SK-N-SH (cell line): ENCODE measurements around the gene THSD7A. TPM values are rescaled to one million over a fixed set of nuclear protein-coding genes. Genes with fewer than 3 reads are reported as not detected.

ENCODE experiments used
- CTCF ChIA-PET: fragments of 300-600, 350-600 bp; formaldehyde crosslinking; extraction: SDS; loops from one replicate; lab custom pipeline; 2021; lab: Yijun Ruan, JAX
- POLR2A ChIA-PET: fragments of 350-600 bp; sonication (Branson Sonifier 250); formaldehyde crosslinking; extraction: SDS; loops from one replicate; lab custom pipeline; 2020; ENCODE audit warnings: antibody characterized with exemption, inconsistent platforms; lab: Yijun Ruan, JAX
- DNase-seq: peaks from one replicate; pipeline ENCODE4 v3.0.0; 2012
- H2AFZ ChIP-seq: fragments of 200-600 bp; sonication (generic); 2 replicates; pipeline ENCODE4 v1.8.1; 2016; ENCODE audit warnings: antibody characterized with exemption, mild to moderate bottlenecking, low read depth
- H3F3A ChIP-seq: fragments of 200-600 bp; sonication (generic); replicated peaks from 2 replicates; pipeline ENCODE3; 2016; ENCODE audit warnings: antibody characterized with exemption, mild to moderate bottlenecking; ENCODE audit not compliant: insufficient read depth
- H3K27ac ChIP-seq, 2 experiments: fragments of 200-500 bp in 1 of 2; fragments of 200-600 bp in 1 of 2; sonication (Bioruptor generic) in 1 of 2; sonication (generic), shearing (Covaris generic) in 1 of 2; 2 replicates each; pipeline versions ENCODE4 v1.5.1 to v1.6.1; 2014 to 2016; ENCODE audit warnings: low read depth in 2 of 2, inconsistent platforms in 1 of 2, low read length in 1 of 2, mild to moderate bottlenecking in 1 of 2, mixed read lengths in 1 of 2
- H3K27me3 ChIP-seq: fragments of 200-600 bp; sonication (generic), shearing (Covaris generic); 2 replicates; pipeline ENCODE4 v1.6.1; 2016; ENCODE audit warnings: mixed run types; ENCODE audit not compliant: insufficient read depth
- H3K36me3 ChIP-seq, 2 experiments: fragments of 200-500 bp in 1 of 2; fragments of 200-600 bp in 1 of 2; sonication (Bioruptor generic) in 1 of 2; sonication (generic) in 1 of 2; replicated peaks in 1 of 2; 2 replicates each; pipeline versions ENCODE3 to v1.5.1; 2014 to 2016; ENCODE audit warnings: low read length in 1 of 2, mild to moderate bottlenecking in 1 of 2; ENCODE audit not compliant: insufficient read depth in 2 of 2, control insufficient read depth in 1 of 2
- H3K4me1 ChIP-seq, 2 experiments: fragments of 200-500 bp in 1 of 2; fragments of 200-600 bp in 1 of 2; sonication (Bioruptor generic) in 1 of 2; sonication (generic), shearing (Covaris generic) in 1 of 2; 2 replicates each; pipeline versions ENCODE4 v1.5.1 to v1.6.1; 2014 to 2016; ENCODE audit warnings: low read depth in 1 of 2, low read length in 1 of 2, mixed run types in 1 of 2; ENCODE audit not compliant: insufficient read depth in 2 of 2, control insufficient read depth in 1 of 2
- H3K4me2 ChIP-seq: fragments of 200-600 bp; sonication (generic), shearing (Covaris generic); 2 replicates; pipeline ENCODE4 v1.6.1; 2017; ENCODE audit warnings: mixed run types
- H3K4me3 ChIP-seq, 2 experiments: fragments of 200-500 bp in 1 of 2; fragments of 200-600 bp in 1 of 2; sonication (Bioruptor generic) in 1 of 2; sonication (generic), shearing (Covaris generic) in 1 of 2; 2 replicates each; pipeline versions ENCODE4 v1.5.1 to v1.8.1; 2014 to 2016; ENCODE audit warnings: low read depth in 2 of 2, inconsistent platforms in 1 of 2, low read length in 1 of 2, mild to moderate bottlenecking in 1 of 2, mixed read lengths in 1 of 2, moderate library complexity in 1 of 2
- H3K79me2 ChIP-seq: fragments of 200-600 bp; sonication (generic); 2 replicates; pipeline ENCODE4 v1.8.1; 2017; ENCODE audit warnings: mild to moderate bottlenecking; ENCODE audit not compliant: insufficient read depth
- H3K9ac ChIP-seq: fragments of 200-600 bp; sonication (generic); 2 replicates; pipeline ENCODE4 v1.6.1; 2017; ENCODE audit warnings: mixed run types
- H3K9me2 ChIP-seq: fragments of 200-600 bp; sonication (generic); 2 replicates; pipeline ENCODE4 v1.6.1; 2017; ENCODE audit warnings: mixed run types
- H3K9me3 ChIP-seq: fragments of 200-600 bp; sonication (generic); 2 replicates; pipeline ENCODE4 v1.6.1; 2017; ENCODE audit warnings: mixed run types, mild to moderate bottlenecking, moderate library complexity
- H4K20me1 ChIP-seq: fragments of 200-600 bp; sonication (generic); 2 replicates; pipeline ENCODE4 v1.6.1; 2017; ENCODE audit warnings: mild to moderate bottlenecking, mixed run types; ENCODE audit not compliant: insufficient read depth
- EZH2phosphoT487 ChIP-seq: fragments of 200-600 bp; sonication (generic); IDR thresholded peaks from 2 replicates; pipeline ENCODE4 v1.6.1; 2017; ENCODE audit warnings: low read depth, mixed run types, mild to moderate bottlenecking, antibody characterized with exemption, moderate library complexity, borderline replicate concordance
- GABPA ChIP-seq: IDR thresholded peaks from 2 replicates; pipeline ENCODE4 v1.4.0; 2012; ENCODE audit warnings: low read depth, mild to moderate bottlenecking
- GATA2 ChIP-seq: sonication (generic); formaldehyde crosslinking; IDR thresholded peaks from 2 replicates; pipeline ENCODE4 v1.5.0; 2020; ENCODE audit warnings: mild to moderate bottlenecking, missing genetic modification reagents
- MXI1 ChIP-seq: IDR thresholded peaks from 2 replicates; pipeline ENCODE4 v1.6.1; 2012; ENCODE audit warnings: mild to moderate bottlenecking, low read depth, low read length, improper control_type of control experiment
- NRF1 ChIP-seq: IDR thresholded peaks from 2 replicates; pipeline ENCODE4 v1.6.1; 2012; ENCODE audit warnings: low read depth, mild to moderate bottlenecking, low read length
- RXRA ChIP-seq: IDR thresholded peaks from 2 replicates; pipeline ENCODE4 v1.4.0; 2012; ENCODE audit warnings: low read depth, mild to moderate bottlenecking, borderline replicate concordance
- SIN3A ChIP-seq: IDR thresholded peaks from 2 replicates; pipeline ENCODE4 v1.6.1; 2012; ENCODE audit warnings: low read depth, mild to moderate bottlenecking, low read length, moderate library complexity, borderline replicate concordance
- WGBS: methylation state at CpG from one replicate; pipeline ENCODE4 v1.1.6; 2017; ENCODE audit warnings: low lambda C conversion rate; 5-methylcytosine and 5-hydroxymethylcytosine counted together
- polyA plus RNA-seq, 3 experiments: library from polyadenylated mRNA; depleted of rRNA; stranded (reverse); fragments of >200 nt; gene quantifications; 2 replicates each; pipeline ENCODE4 v1.2.3, GENCODE V29; 2012
- TF ChIP-seq, protein P1 (sequence below): IDR thresholded peaks from 2 replicates; pipeline ENCODE4 v1.4.0; 2012; ENCODE audit warnings: low read depth
- TF ChIP-seq, protein P2 (sequence below): fragments of 150-350 bp; IDR thresholded peaks from 2 replicates; pipeline ENCODE4 v1.6.1; 2016; ENCODE audit warnings: mild to moderate bottlenecking, low read depth, low read length
- TF ChIP-seq, protein P3 (sequence below): IDR thresholded peaks from 2 replicates; pipeline ENCODE4 v1.4.0; 2012; ENCODE audit warnings: low read depth, borderline replicate concordance
- TF ChIP-seq, protein P4 (sequence below): IDR thresholded peaks from 2 replicates; pipeline ENCODE4 v1.6.1; 2012; ENCODE audit warnings: mild to moderate bottlenecking, low read depth, low read length, moderate library complexity

THSD7A gene
- polyA plus RNA-seq, 1 of the 3 experiments (the other 2 are of a cell fraction): 0.16 TPM

DNA sequence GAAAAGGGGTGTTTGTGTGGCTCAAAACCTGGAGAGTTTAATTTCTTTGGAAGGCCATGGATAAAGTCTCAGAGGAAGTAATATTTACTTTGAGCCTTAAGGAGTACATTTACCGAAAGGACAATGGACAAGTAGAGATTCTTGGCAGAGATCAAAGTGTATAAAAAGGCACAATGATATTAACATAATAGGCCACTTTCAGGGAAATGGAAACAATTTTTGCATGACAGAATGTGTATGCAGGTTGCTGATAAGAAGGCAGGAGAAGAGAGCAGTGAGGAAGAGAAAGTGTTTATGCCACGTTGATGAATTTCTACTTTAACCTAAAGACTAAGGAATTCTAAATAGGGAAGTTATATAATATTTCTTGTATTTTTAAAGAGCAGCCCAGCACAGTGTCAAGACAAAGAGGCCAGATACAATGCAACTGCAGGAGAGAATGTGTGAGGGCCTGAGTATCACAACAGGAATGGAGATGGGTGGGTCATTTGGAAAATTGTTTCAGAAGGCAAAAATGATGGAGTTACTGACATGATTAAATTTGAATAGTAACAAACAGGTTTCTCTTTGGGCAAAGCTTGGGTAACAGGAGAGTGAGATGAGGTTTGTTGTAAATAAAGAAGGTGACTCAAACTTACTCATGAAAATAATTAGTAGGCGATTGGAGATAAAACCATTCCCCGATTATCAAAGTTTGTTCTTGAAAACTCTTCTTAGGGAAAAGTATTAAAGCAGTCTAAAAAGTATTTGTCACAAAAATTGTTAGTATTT lies 84.1 kb downstream of the THSD7A start:
- no peaks in the 10 kb centered on the region for H3K36me3 ChIP-seq
- H3K4me3 ChIP-seq: no peak overlapping the region
- ChIA-PET POLR2A (no interaction called here), CTCF (interaction anchor here (0.7 to 1.7 kb wide), 3 partner anchors 8 to 84 kb away, joined by 3 to 10 read pairs (median 3); partner anchors contain the start of gene THSD7A)
- H3K4me2 ChIP-seq: no peak overlapping the region
- no peak for TF ChIP-seq RXRA
- TF ChIP-seq EZH2phosphoT487: no peak
- H3F3A ChIP-seq: no peaks in the 10 kb centered on the region
- H2AFZ ChIP-seq: no peak overlapping the region
- H3K79me2 ChIP-seq: no peaks in the 10 kb centered on the region
- peaks cover 0 to 4% of the 10 kb centered on the region in 2 experiments; a peak in 2 of 4 replicates for H3K4me1 ChIP-seq
- no peaks in the 10 kb centered on the region for H3K9me2 ChIP-seq
- no peak overlapping the region; a peak in 1 of 4 replicates for H3K27ac ChIP-seq
- H3K27me3 ChIP-seq: no peaks in the 10 kb centered on the region
- WGBS: 58% methylated on average over 4 of the region's 4 CpGs
- H3K9ac ChIP-seq: no peak overlapping the region
- H4K20me1 ChIP-seq: no peaks in the 10 kb centered on the region
- no peaks in the 10 kb centered on the region for H3K9me3 ChIP-seq
- DNase-seq: no peak

DNA sequence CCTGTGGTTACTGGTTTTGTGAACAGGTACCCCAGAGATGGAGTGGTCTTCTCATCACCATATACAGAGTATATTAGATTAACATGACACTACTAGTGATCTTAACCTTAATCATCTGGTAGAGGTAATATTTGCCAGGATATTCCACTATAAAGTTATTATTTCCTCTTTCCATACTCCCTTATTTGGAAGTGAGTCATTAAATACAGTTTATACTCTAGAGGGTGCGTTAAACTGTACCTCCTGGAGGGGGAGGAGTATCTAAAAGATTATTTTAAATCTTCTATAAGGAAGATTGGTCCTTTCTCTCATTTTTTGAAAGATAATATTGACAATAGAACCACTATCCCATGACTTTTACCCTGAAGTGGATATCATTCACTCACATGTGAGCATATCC lies 85.4 kb downstream of the THSD7A start:
- 33% methylated on average over 1 of the region's 1 CpG for WGBS
- ChIA-PET CTCF (no interaction called here), POLR2A (no interaction called here)
- Histone ChIP-seq H3K27me3 (no peaks in the 10 kb centered on the region), H3F3A (no peaks in the 10 kb centered on the region), H3K9me3 (no peaks in the 10 kb centered on the region), H3K9ac (no peak overlapping the region), H3K4me1 (peaks cover 0 to 11% of the 10 kb centered on the region in 2 experiments; a peak in 2 of 4 replicates), H2AFZ (no peak overlapping the region), H3K9me2 (no peaks in the 10 kb centered on the region)
- no peak for TF ChIP-seq GABPA
- no peak for TF ChIP-seq NRF1
- TF ChIP-seq, protein P1, sequence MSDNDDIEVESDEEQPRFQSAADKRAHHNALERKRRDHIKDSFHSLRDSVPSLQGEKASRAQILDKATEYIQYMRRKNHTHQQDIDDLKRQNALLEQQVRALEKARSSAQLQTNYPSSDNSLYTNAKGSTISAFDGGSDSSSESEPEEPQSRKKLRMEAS: no peak
- TF ChIP-seq, protein P2, sequence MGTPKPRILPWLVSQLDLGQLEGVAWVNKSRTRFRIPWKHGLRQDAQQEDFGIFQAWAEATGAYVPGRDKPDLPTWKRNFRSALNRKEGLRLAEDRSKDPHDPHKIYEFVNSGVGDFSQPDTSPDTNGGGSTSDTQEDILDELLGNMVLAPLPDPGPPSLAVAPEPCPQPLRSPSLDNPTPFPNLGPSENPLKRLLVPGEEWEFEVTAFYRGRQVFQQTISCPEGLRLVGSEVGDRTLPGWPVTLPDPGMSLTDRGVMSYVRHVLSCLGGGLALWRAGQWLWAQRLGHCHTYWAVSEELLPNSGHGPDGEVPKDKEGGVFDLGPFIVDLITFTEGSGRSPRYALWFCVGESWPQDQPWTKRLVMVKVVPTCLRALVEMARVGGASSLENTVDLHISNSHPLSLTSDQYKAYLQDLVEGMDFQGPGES: no peak
- TF ChIP-seq MXI1: no peak
- no peak for TF ChIP-seq SIN3A
- TF ChIP-seq, protein P3, sequence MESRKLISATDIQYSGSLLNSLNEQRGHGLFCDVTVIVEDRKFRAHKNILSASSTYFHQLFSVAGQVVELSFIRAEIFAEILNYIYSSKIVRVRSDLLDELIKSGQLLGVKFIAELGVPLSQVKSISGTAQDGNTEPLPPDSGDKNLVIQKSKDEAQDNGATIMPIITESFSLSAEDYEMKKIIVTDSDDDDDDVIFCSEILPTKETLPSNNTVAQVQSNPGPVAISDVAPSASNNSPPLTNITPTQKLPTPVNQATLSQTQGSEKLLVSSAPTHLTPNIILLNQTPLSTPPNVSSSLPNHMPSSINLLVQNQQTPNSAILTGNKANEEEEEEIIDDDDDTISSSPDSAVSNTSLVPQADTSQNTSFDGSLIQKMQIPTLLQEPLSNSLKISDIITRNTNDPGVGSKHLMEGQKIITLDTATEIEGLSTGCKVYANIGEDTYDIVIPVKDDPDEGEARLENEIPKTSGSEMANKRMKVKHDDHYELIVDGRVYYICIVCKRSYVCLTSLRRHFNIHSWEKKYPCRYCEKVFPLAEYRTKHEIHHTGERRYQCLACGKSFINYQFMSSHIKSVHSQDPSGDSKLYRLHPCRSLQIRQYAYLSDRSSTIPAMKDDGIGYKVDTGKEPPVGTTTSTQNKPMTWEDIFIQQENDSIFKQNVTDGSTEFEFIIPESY: no peak
- TF ChIP-seq, protein P4, sequence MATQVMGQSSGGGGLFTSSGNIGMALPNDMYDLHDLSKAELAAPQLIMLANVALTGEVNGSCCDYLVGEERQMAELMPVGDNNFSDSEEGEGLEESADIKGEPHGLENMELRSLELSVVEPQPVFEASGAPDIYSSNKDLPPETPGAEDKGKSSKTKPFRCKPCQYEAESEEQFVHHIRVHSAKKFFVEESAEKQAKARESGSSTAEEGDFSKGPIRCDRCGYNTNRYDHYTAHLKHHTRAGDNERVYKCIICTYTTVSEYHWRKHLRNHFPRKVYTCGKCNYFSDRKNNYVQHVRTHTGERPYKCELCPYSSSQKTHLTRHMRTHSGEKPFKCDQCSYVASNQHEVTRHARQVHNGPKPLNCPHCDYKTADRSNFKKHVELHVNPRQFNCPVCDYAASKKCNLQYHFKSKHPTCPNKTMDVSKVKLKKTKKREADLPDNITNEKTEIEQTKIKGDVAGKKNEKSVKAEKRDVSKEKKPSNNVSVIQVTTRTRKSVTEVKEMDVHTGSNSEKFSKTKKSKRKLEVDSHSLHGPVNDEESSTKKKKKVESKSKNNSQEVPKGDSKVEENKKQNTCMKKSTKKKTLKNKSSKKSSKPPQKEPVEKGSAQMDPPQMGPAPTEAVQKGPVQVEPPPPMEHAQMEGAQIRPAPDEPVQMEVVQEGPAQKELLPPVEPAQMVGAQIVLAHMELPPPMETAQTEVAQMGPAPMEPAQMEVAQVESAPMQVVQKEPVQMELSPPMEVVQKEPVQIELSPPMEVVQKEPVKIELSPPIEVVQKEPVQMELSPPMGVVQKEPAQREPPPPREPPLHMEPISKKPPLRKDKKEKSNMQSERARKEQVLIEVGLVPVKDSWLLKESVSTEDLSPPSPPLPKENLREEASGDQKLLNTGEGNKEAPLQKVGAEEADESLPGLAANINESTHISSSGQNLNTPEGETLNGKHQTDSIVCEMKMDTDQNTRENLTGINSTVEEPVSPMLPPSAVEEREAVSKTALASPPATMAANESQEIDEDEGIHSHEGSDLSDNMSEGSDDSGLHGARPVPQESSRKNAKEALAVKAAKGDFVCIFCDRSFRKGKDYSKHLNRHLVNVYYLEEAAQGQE: no peak
- no peak for TF ChIP-seq GATA2
- TF ChIP-seq, all 33 proteins: peak for 0
- DNase-seq: no peak
- H3K79me2 ChIP-seq: no peaks in the 10 kb centered on the region
- no peak overlapping the region; a peak in 1 of 4 replicates for H3K27ac ChIP-seq
- no peaks in the 10 kb centered on the region for H4K20me1 ChIP-seq
- no peak overlapping the region for H3K4me3 ChIP-seq
- no peaks in the 10 kb centered on the region for H3K36me3 ChIP-seq
- H3K4me2 ChIP-seq: no peak overlapping the region
